HUES6 (cell line): ENCODE data around the gene SLC10A1.

ENCODE experiments used
- H3K27ac ChIP-seq: 2 replicates; pipeline ENCODE4 v1.7.0; 2013; ENCODE audit warnings: low read depth, mild to moderate bottlenecking, low read length, inconsistent platforms
- H3K27me3 ChIP-seq: 2 replicates; pipeline ENCODE4 v1.6.1; 2013; ENCODE audit warnings: low read length; ENCODE audit not compliant: control insufficient read depth, insufficient read depth
- H3K36me3 ChIP-seq: 2 replicates; pipeline ENCODE4 v1.6.1; 2013; ENCODE audit warnings: low read length; ENCODE audit not compliant: control insufficient read depth, insufficient read depth
- H3K4me1 ChIP-seq: 2 replicates; pipeline ENCODE4 v1.6.1; 2013; ENCODE audit warnings: low read length; ENCODE audit not compliant: control insufficient read depth, insufficient read depth
- H3K4me3 ChIP-seq: 2 replicates; pipeline ENCODE4 v1.5.1; 2013; ENCODE audit warnings: low read depth, low read length
- H3K9ac ChIP-seq: one replicate; pipeline ENCODE4 v1.6.1; 2013; ENCODE audit warnings: mild to moderate bottlenecking, low read length
- H3K9me3 ChIP-seq: 2 replicates; pipeline ENCODE4 v1.6.1; 2013; ENCODE audit warnings: low read depth, low read length; ENCODE audit not compliant: control insufficient read depth, insufficient read depth

Gene SLC10A1

DNA sequence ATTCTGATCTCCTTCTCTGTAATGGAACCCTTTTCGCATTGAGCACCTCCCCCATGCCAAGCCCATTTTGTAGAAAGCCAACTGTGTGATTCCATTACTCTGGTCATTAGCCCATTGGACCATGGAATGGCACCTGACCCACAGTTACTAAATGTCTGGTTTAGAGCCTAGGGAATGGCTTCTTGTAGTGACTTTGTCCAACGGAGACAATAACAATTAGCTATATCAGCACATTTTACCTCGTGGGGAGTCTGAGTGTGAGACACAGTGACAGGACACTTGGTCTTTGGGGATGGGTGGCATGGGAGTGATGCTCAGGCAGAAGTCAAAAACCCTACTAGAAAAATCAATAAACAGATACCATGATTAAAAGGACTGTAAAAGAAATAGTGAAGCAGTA is 10.4 kb downstream of the SLC10A1 start:
- H3K27me3 ChIP-seq = no peaks in the 10 kb centered on the region
- no peaks in the 10 kb centered on the region for H3K9me3 ChIP-seq
- 0 out of 2 replicates have a peak, but pooled peaks cover 4% of the 10 kb centered on the region for H3K36me3 ChIP-seq
- H3K27ac ChIP-seq = no peak overlapping the region
- H3K9ac ChIP-seq = no peak overlapping the region
- no peak overlapping the region for H3K4me3 ChIP-seq
- no peaks in the 10 kb centered on the region for H3K4me1 ChIP-seq

- H3K4me1 ChIP-seq = no peaks in the 10 kb centered on the region
- no peak overlapping the region for H3K9ac ChIP-seq
- H3K27me3 ChIP-seq = no peaks in the 10 kb centered on the region
- H3K4me3 ChIP-seq = no peak overlapping the region
- peaks cover 8% of the 10 kb centered on the region; the same call in 1 of the 2 replicates for H3K36me3 ChIP-seq
- H3K9me3 ChIP-seq = no peaks in the 10 kb centered on the region
- no peak overlapping the region for H3K27ac ChIP-seq
These were observed 12.1 kb downstream of the SLC10A1 start for GRCh38 chr14:69784942-69785341.

DNA sequence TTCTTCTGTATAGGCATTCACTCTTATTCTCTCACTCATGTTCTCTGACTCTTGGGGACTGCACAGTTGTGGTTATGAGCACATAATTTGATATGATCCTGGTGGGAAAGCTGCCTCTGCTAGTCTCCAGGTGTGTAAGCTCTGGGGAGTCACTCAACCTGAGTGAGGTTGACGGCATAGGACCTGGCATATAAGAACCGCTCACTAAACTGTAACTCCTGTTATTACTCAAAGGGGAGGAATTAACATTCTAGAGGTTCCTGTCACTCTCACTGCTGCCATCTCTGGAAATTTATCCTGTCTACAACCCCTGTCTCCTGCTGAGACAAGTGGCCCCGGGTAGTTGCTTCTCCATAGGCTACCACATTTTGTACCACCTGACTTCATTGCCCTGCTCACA is 16.1 kb downstream of the SLC10A1 start:
- Histone ChIP-seq H3K27me3 (no peaks in the 10 kb centered on the region), H3K4me3 (no peak overlapping the region)

DNA sequence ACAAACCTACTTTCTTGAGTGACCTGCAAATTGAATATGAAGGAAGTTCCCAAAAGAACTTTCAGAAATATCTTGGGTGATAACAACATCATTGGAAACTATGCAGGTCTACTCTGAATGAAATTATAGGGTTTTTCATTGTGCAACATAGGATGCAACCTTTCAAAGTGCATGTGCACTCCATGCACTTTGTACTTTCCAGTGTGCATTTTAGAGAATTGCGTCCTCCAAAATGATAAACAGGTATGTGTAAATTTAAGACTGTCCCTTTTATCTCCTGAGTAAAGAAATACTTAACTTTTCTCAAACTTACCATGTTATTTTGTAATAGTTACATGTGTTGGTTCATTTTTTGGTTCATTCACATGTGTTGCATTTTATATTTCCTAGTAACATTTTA is 16.9 kb downstream of the SLC10A1 start:
- Histone ChIP-seq H3K9ac (no peak overlapping the region), H3K27ac (no peak overlapping the region), H3K36me3 (peaks cover 50% of the 10 kb centered on the region), H3K9me3 (no peaks in the 10 kb centered on the region), H3K4me3 (no peak overlapping the region), H3K27me3 (no peaks in the 10 kb centered on the region), H3K4me1 (no peaks in the 10 kb centered on the region)

More for the DNA sequence above, 16.1 kb downstream of the SLC10A1 start:
- no peak overlapping the region for H3K27ac ChIP-seq
- H3K36me3 ChIP-seq = peaks cover 41% of the 10 kb centered on the region
- no peaks in the 10 kb centered on the region for H3K9me3 ChIP-seq
- H3K9ac ChIP-seq = no peak overlapping the region
- H3K4me1 ChIP-seq = no peaks in the 10 kb centered on the region

DNA sequence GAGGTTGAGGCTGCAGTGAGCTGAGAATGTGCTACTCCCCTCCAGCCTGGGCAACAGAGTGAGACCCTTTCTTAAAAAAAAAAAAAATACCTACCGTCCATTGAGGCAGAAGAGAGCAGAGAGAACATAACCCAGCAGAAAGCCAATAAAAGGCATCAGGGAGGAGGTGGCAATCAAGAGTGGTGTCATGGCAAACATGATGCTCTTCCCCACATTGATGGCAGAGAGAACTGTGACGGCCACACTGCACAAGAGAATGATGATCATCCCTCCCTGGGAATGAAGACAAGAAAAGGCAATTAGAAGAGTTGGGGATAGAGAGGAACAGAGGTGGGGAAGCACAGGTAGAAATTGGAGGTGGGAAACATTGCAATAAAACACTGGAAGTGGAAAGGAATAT is 18.0 kb downstream of the SLC10A1 start:
- H3K4me3 ChIP-seq = no peak overlapping the region
- H3K4me1 ChIP-seq = no peaks in the 10 kb centered on the region
- no peak overlapping the region for H3K9ac ChIP-seq
- H3K36me3 ChIP-seq = peaks cover 60% of the 10 kb centered on the region
- no peaks in the 10 kb centered on the region for H3K27me3 ChIP-seq
- no peak overlapping the region for H3K27ac ChIP-seq
- H3K9me3 ChIP-seq = no peaks in the 10 kb centered on the region

GRCh38 chr14:69776875-69777453 is 20.1 kb downstream of the SLC10A1 start:
- H3K9me3 ChIP-seq = no peaks in the 10 kb centered on the region
- no peaks in the 10 kb centered on the region for H3K27me3 ChIP-seq
- no peak overlapping the region for H3K9ac ChIP-seq
- no peaks in the 10 kb centered on the region for H3K4me1 ChIP-seq
- H3K27ac ChIP-seq = no peak overlapping the region
- no peak overlapping the region for H3K4me3 ChIP-seq
- peaks cover 81% of the 10 kb centered on the region for H3K36me3 ChIP-seq

GRCh38 chr14:69775012-69775411 is 22.0 kb downstream of the SLC10A1 start:
- Histone ChIP-seq H3K27ac (no peak overlapping the region), H3K4me3 (no peak overlapping the region), H3K36me3 (peaks cover 97% of the 10 kb centered on the region)

GRCh38 chr14:69773571-69774276 is 23.3 kb downstream of the SLC10A1 start:
- H3K9me3 ChIP-seq = no peaks in the 10 kb centered on the region
- no peaks in the 10 kb centered on the region for H3K27me3 ChIP-seq
- H3K9ac ChIP-seq = no peak overlapping the region
- H3K27ac ChIP-seq = no peak overlapping the region
- H3K4me1 ChIP-seq = peaks cover 3% of the 10 kb centered on the region; the same call in 1 of the 2 replicates
- H3K36me3 ChIP-seq = peaks cover 99% of the 10 kb centered on the region
- no peak overlapping the region for H3K4me3 ChIP-seq

More at GRCh38 chr14:69775012-69775411, 22.0 kb downstream of the SLC10A1 start:
- Histone ChIP-seq H3K27me3 (no peaks in the 10 kb centered on the region), H3K9me3 (no peaks in the 10 kb centered on the region), H3K9ac (no peak overlapping the region), H3K4me1 (no peaks in the 10 kb centered on the region)

DNA sequence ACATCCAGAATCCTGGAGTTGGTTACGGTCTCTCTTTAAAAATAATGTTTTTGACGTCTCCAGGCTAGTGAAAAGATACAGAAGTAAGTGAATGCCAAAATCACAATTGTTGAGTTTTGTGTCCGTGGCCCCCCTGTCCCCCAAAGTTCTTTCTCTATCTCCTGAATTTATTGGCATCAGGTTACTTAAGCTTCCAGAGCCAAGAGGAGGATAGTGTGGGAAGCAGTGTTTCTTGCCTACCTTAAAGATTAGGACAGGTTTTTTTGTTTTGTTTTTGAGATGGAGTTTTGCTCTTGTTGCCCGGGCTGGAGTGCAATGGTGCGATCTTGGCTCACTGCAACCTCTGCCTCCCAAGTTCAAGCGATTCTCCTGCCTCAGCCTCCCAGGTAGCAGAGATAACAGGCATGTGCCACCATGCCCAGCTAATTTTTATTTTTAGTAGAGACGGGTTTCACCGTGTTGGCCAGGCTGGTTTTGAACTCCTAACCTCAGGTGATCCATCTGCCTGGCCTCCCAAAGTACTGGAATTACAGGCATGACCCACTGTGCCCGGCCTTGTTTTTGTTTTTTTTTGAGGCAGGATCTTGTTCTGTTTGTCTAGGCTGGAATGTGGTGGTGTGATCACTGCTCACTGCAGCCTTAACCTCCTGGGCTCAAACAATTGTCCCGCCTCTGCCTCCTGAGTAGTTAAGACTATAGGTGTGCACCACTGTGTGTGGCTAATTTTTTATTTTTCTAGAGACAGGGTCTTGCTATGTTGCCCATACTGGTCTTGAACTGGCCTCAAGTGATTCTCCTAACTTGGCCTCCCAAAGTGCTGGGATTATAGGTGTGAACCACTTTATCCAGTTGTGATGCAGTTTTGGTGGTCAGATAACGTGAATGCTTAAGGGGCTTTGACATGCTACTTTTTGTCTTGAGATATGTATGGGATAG is 24.7 kb downstream of the SLC10A1 start:
- Histone ChIP-seq H3K27ac (no peak overlapping the region), H3K27me3 (no peaks in the 10 kb centered on the region), H3K36me3 (peaks cover 96% of the 10 kb centered on the region), H3K9ac (no peak overlapping the region), H3K9me3 (no peaks in the 10 kb centered on the region), H3K4me3 (no peak overlapping the region), H3K4me1 (peaks cover 9% of the 10 kb centered on the region)

GRCh38 chr14:69771136-69771535 is 25.9 kb downstream of the SLC10A1 start:
- Histone ChIP-seq H3K9ac (no peak overlapping the region), H3K36me3 (peaks cover 87% of the 10 kb centered on the region), H3K27me3 (no peaks in the 10 kb centered on the region), H3K4me1 (peaks cover 12% of the 10 kb centered on the region), H3K4me3 (no peak overlapping the region), H3K9me3 (no peaks in the 10 kb centered on the region), H3K27ac (no peak overlapping the region)

DNA sequence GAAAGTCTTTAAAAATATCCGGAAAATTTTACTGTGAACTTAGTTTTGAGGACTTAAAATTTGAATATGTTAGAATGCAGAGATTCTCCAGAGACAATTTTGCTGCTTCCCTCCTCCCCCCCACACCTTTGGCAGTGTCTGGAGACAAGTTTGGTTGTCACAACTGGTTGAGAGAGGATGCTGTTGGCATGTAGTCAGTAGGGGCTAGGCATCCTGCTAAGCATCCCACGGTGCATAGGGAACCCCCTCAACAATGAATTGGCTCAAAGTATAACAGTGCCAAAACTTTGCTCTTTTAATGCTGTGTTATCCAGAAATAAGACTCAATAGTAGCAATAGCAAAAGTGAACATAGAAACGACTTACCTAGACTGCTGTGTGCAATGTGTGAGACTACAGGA is 26.5 kb downstream of the SLC10A1 start:
- Histone ChIP-seq H3K36me3 (peaks cover 81% of the 10 kb centered on the region), H3K4me3 (no peak overlapping the region), H3K27ac (no peak overlapping the region), H3K9ac (no peak overlapping the region), H3K9me3 (no peaks in the 10 kb centered on the region), H3K4me1 (peaks cover 12% of the 10 kb centered on the region), H3K27me3 (no peaks in the 10 kb centered on the region)
